ENCODE results near the gene SMPD2. TPM values are rescaled to one million over a fixed set of nuclear protein-coding genes. Genes with fewer than 3 reads are reported as not detected.
A peak's percentile ranks its signal among the peaks of the same experiment; 100 is the strongest.

The SMPD2 gene
- total RNA-seq, 1 experiment from 2014 or later: 50.0 TPM

- no peak for ATAC-seq
- no peak overlapping the region for H3K4me3 ChIP-seq (ENCODE audit: low read depth in 2 of 2, low read length in 2 of 2)
- TF ChIP-seq CTCF (IDR thresholded peaks at IDR 0.05) (no peak), REST (IDR thresholded peaks at IDR 0.05; ENCODE audit: insufficient read depth in 1 of 2, low read depth in 2 of 2, low read length in 1 of 2) (no peak), SIN3A (IDR thresholded peaks at IDR 0.05; ENCODE audit: borderline replicate concordance, insufficient read depth, low read depth, low read length) (no peak), TCF7L2 (IDR thresholded peaks at IDR 0.05; ENCODE audit: low read depth, low read length) (no peak), POLR2AphosphoS5 (IDR thresholded peaks at IDR 0.05; ENCODE audit: low read depth, low read length) (no peak)
- ChIA-PET CTCF (interaction anchor here (0.7 kb wide), 1 partner anchor 1620 kb away, joined by 4 read pairs; no protein-coding TSS in a partner anchor), POLR2A (no interaction called here)
- in situ Hi-C loops (cut with HindIII; ENCODE audit: low pct_unique_long_range_greater_than_20kb, low sequenced_read_pairs): no loop called here
- H3K27ac ChIP-seq (ENCODE audit: low read length): no peak overlapping the region
- no peaks in the 10 kb centered on the region for H3K27me3 ChIP-seq (ENCODE audit: control insufficient read depth, insufficient read depth, low read length)
- no peaks in the 10 kb centered on the region for H3K9me3 ChIP-seq (ENCODE audit: control insufficient read depth, insufficient read depth, low read depth, low read length)
- BruUV-seq (replicated peaks): no TSS peak
- intact Hi-C loops (cut with micrococcal nuclease; ENCODE audit: unreplicated experiment): no loop called here
- peaks cover 9% of the 10 kb centered on the region for H3K4me1 ChIP-seq (ENCODE audit: control insufficient read depth, insufficient read depth, low read length)
- peaks cover 37% of the 10 kb centered on the region for H3K36me3 ChIP-seq (ENCODE audit: control insufficient read depth, insufficient read depth, low read length)
- no peak for DNase-seq (ENCODE audit: low read depth, low spot score)
Measured at GRCh38 chr6:109461733-109462526, 21.4 kb downstream of the SMPD2 start.

- POLR2A ChIA-PET: no interaction called here
- peak; percentile 13; the same call in 1 of the 2 replicates for ATAC-seq
- no peak for DNase-seq (ENCODE audit: low read depth, low spot score)
- Histone ChIP-seq H3K4me1 (ENCODE audit: control insufficient read depth, insufficient read depth, low read length) (no peaks in the 10 kb centered on the region), H3K9me3 (ENCODE audit: control insufficient read depth, insufficient read depth, low read depth, low read length) (no peaks in the 10 kb centered on the region), H3K36me3 (ENCODE audit: control insufficient read depth, insufficient read depth, low read length) (peaks cover 45% of the 10 kb centered on the region), H3K27ac (ENCODE audit: low read length) (no peak overlapping the region), H3K27me3 (ENCODE audit: control insufficient read depth, insufficient read depth, low read length) (no peaks in the 10 kb centered on the region), H3K4me3 (ENCODE audit: low read depth in 2 of 2, low read length in 2 of 2) (no peak overlapping the region)
- TF ChIP-seq REST (IDR thresholded peaks at IDR 0.05; ENCODE audit: insufficient read depth in 1 of 2, low read depth in 2 of 2, low read length in 1 of 2) (no peak), TCF7L2 (IDR thresholded peaks at IDR 0.05; ENCODE audit: low read depth, low read length) (no peak), CTCF (IDR thresholded peaks at IDR 0.05) (no peak), SIN3A (IDR thresholded peaks at IDR 0.05; ENCODE audit: borderline replicate concordance, insufficient read depth, low read depth, low read length) (no peak)
- BruUV-seq (replicated peaks): no TSS peak
- in situ Hi-C loops (cut with HindIII; ENCODE audit: low pct_unique_long_range_greater_than_20kb, low sequenced_read_pairs): no loop called here
- intact Hi-C loops (cut with micrococcal nuclease; ENCODE audit: unreplicated experiment): no loop called here
- CTCF ChIA-PET: no interaction called here
Measured at GRCh38 chr6:109465772-109466171, 25.2 kb downstream of the SMPD2 start.
